H9 (cell line): ENCODE results near the gene ARNT2. TPM values are rescaled to one million over a fixed set of nuclear protein-coding genes. Genes with fewer than 3 reads are reported as not detected.
A peak's percentile ranks its signal among the peaks of the same experiment; 100 is the strongest.

ENCODE experiments used
- DNase-seq: peaks from one replicate; pipeline ENCODE4 v3.0.0-alpha.2; 2017
- H2AFZ ChIP-seq: one replicate; pipeline ENCODE4 v1.6.1; 2013; ENCODE audit warnings: mild to moderate bottlenecking, low read length, control low read depth, moderate library complexity
- H2AK5ac ChIP-seq: 2 replicates; pipeline ENCODE4 v1.6.1; 2013; ENCODE audit warnings: low read length, control low read depth, mixed read lengths; ENCODE audit not compliant: insufficient read length
- H2BK120ac ChIP-seq: one replicate; pipeline ENCODE4 v1.6.1; 2013; ENCODE audit warnings: low read depth, mild to moderate bottlenecking, low read length, control low read depth, inconsistent platforms; ENCODE audit not compliant: poor library complexity, severe bottlenecking
- H2BK12ac ChIP-seq: 2 replicates; pipeline ENCODE4 v1.6.1; 2013; ENCODE audit warnings: low read length, control low read depth, mixed read lengths, low read depth; ENCODE audit not compliant: insufficient read length
- H2BK15ac ChIP-seq: 2 replicates; pipeline ENCODE4 v1.6.1; 2013; ENCODE audit warnings: low read depth, low read length, control low read depth
- H2BK20ac ChIP-seq: one replicate; pipeline ENCODE4 v1.6.1; 2013; ENCODE audit warnings: low read depth, mild to moderate bottlenecking, low read length, control low read depth, inconsistent platforms; ENCODE audit not compliant: poor library complexity, severe bottlenecking
- H2BK5ac ChIP-seq: 2 replicates; pipeline ENCODE4 v1.6.1; 2013; ENCODE audit warnings: low read length, control low read depth, mixed read lengths; ENCODE audit not compliant: insufficient read length
- H3K14ac ChIP-seq: 2 replicates; pipeline ENCODE4 v1.6.1; 2013; ENCODE audit warnings: low read length, control low read depth; ENCODE audit not compliant: insufficient read depth
- H3K18ac ChIP-seq: 2 replicates; pipeline ENCODE4 v1.6.1; 2013; ENCODE audit warnings: low read depth, mild to moderate bottlenecking, mixed read lengths, low read length, control low read depth; ENCODE audit not compliant: insufficient read length
- H3K23ac ChIP-seq: 2 replicates; pipeline ENCODE4 v1.6.1; 2013; ENCODE audit warnings: low read length, control low read depth, mixed read lengths, low read depth; ENCODE audit not compliant: insufficient read length
- H3K23me2 ChIP-seq: 2 replicates; pipeline ENCODE4 v1.6.1; 2013; ENCODE audit warnings: low read depth, mild to moderate bottlenecking, mixed read lengths, low read length, control low read depth; ENCODE audit not compliant: insufficient read length, poor library complexity, severe bottlenecking
- H3K27ac ChIP-seq: 2 replicates; pipeline ENCODE4 v1.5.1; 2013; ENCODE audit warnings: low read length, control low read depth, mixed read lengths, low read depth; ENCODE audit not compliant: insufficient read length
- H3K27me3 ChIP-seq: 2 replicates; pipeline ENCODE4 v1.6.1; 2013; ENCODE audit warnings: low read length, control low read depth, inconsistent platforms; ENCODE audit not compliant: insufficient read depth
- H3K4ac ChIP-seq: 2 replicates; pipeline ENCODE4 v1.6.1; 2013; ENCODE audit warnings: low read depth, mild to moderate bottlenecking, control low read depth, inconsistent platforms, low read length, moderate library complexity
- H3K4me1 ChIP-seq: 2 replicates; pipeline ENCODE4 v1.6.1; 2013; ENCODE audit warnings: low read length, control low read depth, inconsistent platforms; ENCODE audit not compliant: insufficient read depth
- H3K4me2 ChIP-seq: 2 replicates; pipeline ENCODE4 v1.6.1; 2013; ENCODE audit warnings: low read length, control low read depth, mixed read lengths; ENCODE audit not compliant: insufficient read length, insufficient read depth
- H3K56ac ChIP-seq: 2 replicates; pipeline ENCODE4 v1.6.1; 2013; ENCODE audit warnings: low read depth, mild to moderate bottlenecking, mixed read lengths, low read length, control low read depth; ENCODE audit not compliant: insufficient read length
- H3K79me1 ChIP-seq: 2 replicates; pipeline ENCODE4 v1.6.1; 2013; ENCODE audit warnings: low read depth, mild to moderate bottlenecking, moderate library complexity, low read length, control low read depth, inconsistent platforms; ENCODE audit not compliant: insufficient read depth, poor library complexity, severe bottlenecking
- H3K79me2 ChIP-seq: 2 replicates; pipeline ENCODE4 v1.6.1; 2013; ENCODE audit warnings: low read length, control low read depth, inconsistent platforms; ENCODE audit not compliant: insufficient read depth
- H3K9ac ChIP-seq: 2 replicates; pipeline ENCODE4 v1.6.1; 2013; ENCODE audit warnings: low read length, control low read depth, mixed read lengths; ENCODE audit not compliant: insufficient read length; ENCODE audit errors: extremely low read depth
- H3K9me3 ChIP-seq: one replicate; pipeline ENCODE4 v1.6.1; 2013; ENCODE audit warnings: low read depth, low read length, inconsistent platforms; ENCODE audit not compliant: control insufficient read depth
- H3T11ph ChIP-seq: one replicate; pipeline ENCODE4 v1.6.1; 2013; ENCODE audit warnings: mild to moderate bottlenecking, low read length, control low read depth, inconsistent platforms
- H4K20me1 ChIP-seq: one replicate; pipeline ENCODE4 v1.6.1; 2013; ENCODE audit not compliant: control insufficient read depth, insufficient read length, insufficient read depth
- H4K5ac ChIP-seq: 2 replicates; pipeline ENCODE4 v1.6.1; 2013; ENCODE audit warnings: low read depth, mild to moderate bottlenecking, mixed read lengths, low read length, control low read depth; ENCODE audit not compliant: insufficient read length
- H4K8ac ChIP-seq: replicated peaks from 2 replicates; pipeline ENCODE4 v1.6.1; 2013; ENCODE audit warnings: low read length, control low read depth, mixed read lengths, low read depth; ENCODE audit not compliant: insufficient read length
- H4K91ac ChIP-seq: 2 replicates; pipeline ENCODE4 v1.6.1; 2013; ENCODE audit warnings: low read depth, mild to moderate bottlenecking, moderate library complexity, mixed read lengths, low read length, control low read depth; ENCODE audit not compliant: insufficient read length
- H3K27ac Mint-ChIP-seq, 3 experiments: 2 replicates in 2 of 3; 3 replicates in 1 of 3; pipeline ENCODE4 v1.8.0; 2020 to 2021; ENCODE audit warnings: mixed read lengths in 3 of 3, mild to moderate bottlenecking in 1 of 3, moderate library complexity in 1 of 3
- H3K27me3 Mint-ChIP-seq: 2 replicates; pipeline ENCODE4 v1.8.0; 2021; ENCODE audit warnings: low read depth, mild to moderate bottlenecking, moderate library complexity, mixed read lengths
- H3K36me3 Mint-ChIP-seq, 3 experiments: 2 replicates in 2 of 3; 3 replicates in 1 of 3; pipeline ENCODE4 v1.8.0; 2020 to 2021; ENCODE audit warnings: low read depth in 3 of 3, mixed read lengths in 3 of 3; ENCODE audit not compliant: insufficient read depth in 1 of 3
- H3K4me1 Mint-ChIP-seq, 2 experiments: 2 replicates each; pipeline ENCODE4 v1.8.0; 2020; ENCODE audit warnings: mixed read lengths in 2 of 2
- H3K4me3 Mint-ChIP-seq, 2 experiments: 2 replicates in 1 of 2; 3 replicates in 1 of 2; pipeline ENCODE4 v1.8.0; 2020 to 2021; ENCODE audit warnings: mild to moderate bottlenecking in 2 of 2, mixed read lengths in 2 of 2, moderate library complexity in 1 of 2
- H3K9me3 Mint-ChIP-seq, 2 experiments: 2 replicates in 1 of 2; 3 replicates in 1 of 2; pipeline ENCODE4 v1.8.0; 2020; ENCODE audit warnings: mild to moderate bottlenecking in 2 of 2, mixed read lengths in 2 of 2, moderate library complexity in 1 of 2
- CTCF ChIP-seq: fragments of 200-600 bp; sonication (generic); conservative IDR thresholded peaks from 3 replicates; pipeline ENCODE4 v1.8.0; 2021; ENCODE audit warnings: antibody characterized with exemption, mild to moderate bottlenecking
- WGBS: extraction: QIAGEN DNeasy Blood & Tissue Kit; methylation state at CpG from one replicate; pipeline ENCODE4 v1.1.7; 2013; ENCODE audit warnings: missing lambda C conversion rate, low lambda C conversion rate, mixed read lengths; ENCODE audit not compliant: insufficient read length; ENCODE audit errors: extremely low coverage; 5-methylcytosine and 5-hydroxymethylcytosine counted together
- total RNA-seq: library from RNA; stranded (reverse); gene quantifications from 2 replicates; pipeline ENCODE4 v1.2.1, GENCODE V29; 2021

Gene ARNT2
- total RNA-seq, 1 experiment from 2014 or later, result 10.5 TPM

GRCh38 chr15:80557441-80558234 lies 153.5 kb downstream of the ARNT2 start:
- H4K5ac ChIP-seq, result no peak overlapping the region
- no peak overlapping the region for H3K23ac ChIP-seq
- Mint-ChIP-seq H3K9me3 (no peaks in the 10 kb centered on the region), H3K36me3 (peaks cover 0 to 13% (median 5%) of the 10 kb centered on the region in 3 experiments; a peak in 3 of 7 replicates), H3K4me3 (no peak overlapping the region), H3K27ac (peak overlapping the region in 1 of 3 experiments; percentile 3; a peak in 1 of 7 replicates), H3K27me3 (no peaks in the 10 kb centered on the region), H3K4me1 (peaks cover 11 to 12% of the 10 kb centered on the region in 2 experiments)
- no peak overlapping the region for H3K4ac ChIP-seq
- no peak overlapping the region for H4K8ac ChIP-seq
- no peak overlapping the region for H3K18ac ChIP-seq
- no peaks in the 10 kb centered on the region for H3K79me1 ChIP-seq
- H3T11ph ChIP-seq, result no peak overlapping the region
- no peaks in the 10 kb centered on the region for H3K79me2 ChIP-seq
- no peak overlapping the region for H2AK5ac ChIP-seq
- H2BK120ac ChIP-seq, result no peak overlapping the region
- DNase-seq, result no peak
- H4K91ac ChIP-seq, result no peak overlapping the region
- H3K23me2 ChIP-seq, result no peaks in the 10 kb centered on the region
- H2BK20ac ChIP-seq, result no peak overlapping the region
- H2BK12ac ChIP-seq, result no peak overlapping the region
- no peak for TF ChIP-seq CTCF
- no peak overlapping the region for H2AFZ ChIP-seq
- no peaks in the 10 kb centered on the region for H3K27me3 ChIP-seq
- no peak overlapping the region for H3K27ac ChIP-seq
- H4K20me1 ChIP-seq, result no peaks in the 10 kb centered on the region
- no peaks in the 10 kb centered on the region for H3K4me1 ChIP-seq
- no CpG with 5 or more reads among the region's 5 CpGs for WGBS
- no peak overlapping the region for H3K56ac ChIP-seq
- H3K9ac ChIP-seq, result no peak overlapping the region
- no peak overlapping the region for H2BK15ac ChIP-seq
- no peaks in the 10 kb centered on the region for H3K9me3 ChIP-seq
- no peak overlapping the region for H3K4me2 ChIP-seq
- H2BK5ac ChIP-seq, result no peak overlapping the region
- H3K14ac ChIP-seq, result no peak overlapping the region
